Fibroblast of lung (primary cell): ENCODE results near the gene DIAPH1.

Experiments
- CTCF ChIP-seq, 2 donors: IDR thresholded peaks in 1 of 2; conservative IDR thresholded peaks in 1 of 2; 1 replicate in 1 of 2; 2 replicates in 1 of 2; pipeline ENCODE4 v1.5.1; 2011 to 2012; ENCODE audit warnings: low read length in 2 of 2, control low read depth in 1 of 2, inconsistent platforms in 1 of 2, low read depth in 1 of 2, mild to moderate bottlenecking in 1 of 2
- EZH2 ChIP-seq: IDR thresholded peaks from 2 replicates; pipeline ENCODE4 v1.5.1; 2012; ENCODE audit warnings: low read length, control low read depth, mild to moderate bottlenecking; ENCODE audit errors: missing control alignments

DNA sequence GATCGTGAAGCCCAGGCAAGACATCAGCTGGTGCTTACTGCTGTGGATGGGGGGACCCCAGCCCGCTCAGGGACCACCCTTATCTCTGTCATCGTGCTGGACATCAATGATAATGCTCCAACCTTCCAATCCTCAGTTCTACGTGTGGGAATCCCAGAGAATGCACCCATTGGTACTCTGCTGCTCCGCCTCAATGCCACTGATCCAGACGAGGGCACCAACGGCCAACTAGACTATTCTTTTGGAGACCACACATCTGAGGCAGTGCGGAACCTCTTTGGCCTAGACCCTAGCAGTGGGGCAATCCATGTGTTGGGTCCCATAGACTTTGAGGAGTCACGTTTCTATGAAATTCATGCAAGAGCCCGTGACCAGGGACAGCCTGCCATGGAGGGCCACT, 129.0 kb downstream of the DIAPH1 start:
- TF ChIP-seq EZH2 (no peak), CTCF (conservative IDR thresholded peaks at IDR 0.05 in 1 of 2, IDR thresholded peaks at IDR 0.05 in 1 of 2; ENCODE audit: low read depth in 1 of 2, low read length in 2 of 2) (no peak)
